Measurements from ENCODE around the gene ABCA10.

GRCh38 chr17:69134112-69134511 lies 94.5 kb downstream of the ABCA10 start:
- TF ChIP-seq, protein P1, sequence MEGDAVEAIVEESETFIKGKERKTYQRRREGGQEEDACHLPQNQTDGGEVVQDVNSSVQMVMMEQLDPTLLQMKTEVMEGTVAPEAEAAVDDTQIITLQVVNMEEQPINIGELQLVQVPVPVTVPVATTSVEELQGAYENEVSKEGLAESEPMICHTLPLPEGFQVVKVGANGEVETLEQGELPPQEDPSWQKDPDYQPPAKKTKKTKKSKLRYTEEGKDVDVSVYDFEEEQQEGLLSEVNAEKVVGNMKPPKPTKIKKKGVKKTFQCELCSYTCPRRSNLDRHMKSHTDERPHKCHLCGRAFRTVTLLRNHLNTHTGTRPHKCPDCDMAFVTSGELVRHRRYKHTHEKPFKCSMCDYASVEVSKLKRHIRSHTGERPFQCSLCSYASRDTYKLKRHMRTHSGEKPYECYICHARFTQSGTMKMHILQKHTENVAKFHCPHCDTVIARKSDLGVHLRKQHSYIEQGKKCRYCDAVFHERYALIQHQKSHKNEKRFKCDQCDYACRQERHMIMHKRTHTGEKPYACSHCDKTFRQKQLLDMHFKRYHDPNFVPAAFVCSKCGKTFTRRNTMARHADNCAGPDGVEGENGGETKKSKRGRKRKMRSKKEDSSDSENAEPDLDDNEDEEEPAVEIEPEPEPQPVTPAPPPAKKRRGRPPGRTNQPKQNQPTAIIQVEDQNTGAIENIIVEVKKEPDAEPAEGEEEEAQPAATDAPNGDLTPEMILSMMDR (IDR thresholded peaks at IDR 0.05; ENCODE audit: control extremely low read depth in 1 of 3, insufficient read depth in 1 of 3, low read depth in 1 of 3, low read length in 3 of 3), result no peak
- TF ChIP-seq RAD21 (IDR thresholded peaks at IDR 0.05 in 1 of 2, conservative IDR thresholded peaks at IDR 0.05 in 1 of 2; ENCODE audit: low read depth in 2 of 2, low read length in 2 of 2) (no peak), SP2 (IDR thresholded peaks at IDR 0.05; ENCODE audit: low read length) (no peak), EZH2 (IDR thresholded peaks at IDR 0.05; ENCODE audit: low read depth, low read length, severe bottlenecking) (no peak), SP4 (IDR thresholded peaks at IDR 0.05; ENCODE audit: low read length) (no peak), CHD1 (IDR thresholded peaks at IDR 0.05; ENCODE audit: low read depth, low read length) (no peak), MAFK (IDR thresholded peaks at IDR 0.05; ENCODE audit: low read depth, low read length) (no peak), JUND (IDR thresholded peaks at IDR 0.05; ENCODE audit: low read length) (no peak)
- TF ChIP-seq, protein P2, sequence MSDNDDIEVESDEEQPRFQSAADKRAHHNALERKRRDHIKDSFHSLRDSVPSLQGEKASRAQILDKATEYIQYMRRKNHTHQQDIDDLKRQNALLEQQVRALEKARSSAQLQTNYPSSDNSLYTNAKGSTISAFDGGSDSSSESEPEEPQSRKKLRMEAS (IDR thresholded peaks at IDR 0.05), result no peak
